GM12878 (cell line): ENCODE data around the gene RRAS. TPM values are rescaled to one million over a fixed set of nuclear protein-coding genes. Genes with fewer than 3 reads are reported as not detected.
A peak's percentile ranks its signal among the peaks of the same experiment; 100 is the strongest.

ENCODE experiments used
- ATAC-seq: fragments of 200-7000 bp; cut with Tn5 transposase; 3 replicates; pipeline ENCODE4 v1.9.1; 2020; ENCODE audit warnings: mild to moderate bottlenecking, moderate library complexity
- BruUV-seq: library from RNA; stranded (reverse); fragments of 400-500 nt; replicated peaks from 2 replicates; lab custom pipeline; 2021; lab: Mats Ljungman, UMichigan
- CTCF ChIA-PET: fragments of 300-600 bp; sonication (Branson Sonifier 250); formaldehyde crosslinking; extraction: SDS; loops from one replicate; lab custom pipeline; 2021; ENCODE audit warnings: inconsistent platforms; lab: Yijun Ruan, JAX
- POLR2A ChIA-PET: fragments of 350-600 bp; formaldehyde crosslinking; extraction: SDS; loops from one replicate; lab custom pipeline; 2021; ENCODE audit warnings: inconsistent platforms; lab: Charles Lee
- RAD21 ChIA-PET: fragments of 300-600 bp; sonication (Branson Sonifier 250); formaldehyde crosslinking; loops from one replicate; lab custom pipeline; 2023; ENCODE audit warnings: antibody characterized with exemption; ENCODE audit not compliant: unreplicated experiment; lab: Charles Lee
- SMC1A ChIA-PET: fragments of 300-600 bp; sonication (Branson Sonifier 250); formaldehyde crosslinking; loops from one replicate; lab custom pipeline; 2023; ENCODE audit not compliant: unreplicated experiment, uncharacterized antibody; lab: Charles Lee
- DNase-seq: peaks from one replicate; pipeline ENCODE4 v3.0.0-alpha.2; 2011; ENCODE audit warnings: low read depth, low spot score
- FAIRE-seq: peaks from 3 replicates; lab custom pipeline; 2011; peaks lifted over from hg19 to GRCh38; lab: Jason Lieb, UNC
- H2AFZ ChIP-seq: 2 replicates; pipeline ENCODE4 v1.6.0; 2011; ENCODE audit warnings: low read depth, low read length, control low read depth; ENCODE audit not compliant: control insufficient read depth
- H3K27ac ChIP-seq: 2 replicates; pipeline ENCODE4 v1.5.1; 2011; ENCODE audit warnings: control low read depth; ENCODE audit not compliant: control insufficient read depth, insufficient read depth
- H3K27me3 ChIP-seq, 2 experiments: replicated peaks in 1 of 2; 2 replicates each; pipeline versions ENCODE4 v1.6.0 to v1.6.1; 2011; ENCODE audit warnings: low read length in 1 of 2; ENCODE audit not compliant: control insufficient read depth in 2 of 2, insufficient read depth in 2 of 2
- H3K36me3 ChIP-seq, 2 experiments: 2 replicates each; pipeline ENCODE4 v1.5.1; 2011; ENCODE audit warnings: low read length in 1 of 2; ENCODE audit not compliant: control insufficient read depth in 2 of 2, insufficient read depth in 2 of 2
- H3K4me1 ChIP-seq: 2 replicates; pipeline ENCODE4 v1.6.1; 2011; ENCODE audit warnings: mild to moderate bottlenecking, low read length, moderate library complexity, mixed read lengths; ENCODE audit not compliant: control insufficient read depth, insufficient read depth
- H3K4me2 ChIP-seq: 2 replicates; pipeline ENCODE4 v1.6.0; 2011; ENCODE audit warnings: control low read depth; ENCODE audit not compliant: control insufficient read depth, insufficient read depth
- H3K4me3 ChIP-seq: fragments of 200-600 bp; sonication (generic); 2 replicates; pipeline ENCODE4 v1.5.1; 2016
- H3K79me2 ChIP-seq: 2 replicates; pipeline ENCODE4 v1.6.0; 2011; ENCODE audit warnings: low read length; ENCODE audit not compliant: control insufficient read depth, insufficient read depth
- H3K9ac ChIP-seq: 2 replicates; pipeline ENCODE4 v1.8.0; 2011; ENCODE audit warnings: low read length, control low read depth, mixed read lengths; ENCODE audit not compliant: control insufficient read depth, insufficient read depth
- H3K9me3 ChIP-seq: replicated peaks from 3 replicates; pipeline ENCODE4 v1.5.1; 2011; ENCODE audit warnings: mild to moderate bottlenecking, low read length; ENCODE audit not compliant: control insufficient read depth, insufficient read depth
- H4K20me1 ChIP-seq: 2 replicates; pipeline ENCODE4 v1.6.0; 2011; ENCODE audit not compliant: control insufficient read depth, insufficient read depth
- ASH2L ChIP-seq: fragments of 300-600, 200-600 bp; sonication (generic); IDR thresholded peaks from 2 replicates; pipeline ENCODE4 v1.6.1; 2017; ENCODE audit warnings: low read depth, mild to moderate bottlenecking, borderline replicate concordance
- CREB1 ChIP-seq: IDR thresholded peaks from 2 replicates; pipeline ENCODE4 v1.6.1; 2012; ENCODE audit warnings: low read depth, mild to moderate bottlenecking, inconsistent platforms
- IKZF2 ChIP-seq, 2 experiments: fragments of 450-650 bp; IDR thresholded peaks; 2 replicates each; pipeline ENCODE4 v1.6.1; 2017; ENCODE audit warnings: mild to moderate bottlenecking in 2 of 2, moderate library complexity in 2 of 2
- KAT2A ChIP-seq: conservative IDR thresholded peaks from 2 replicates; pipeline ENCODE4 v1.6.1; 2011; ENCODE audit warnings: low read depth, low read length; ENCODE audit not compliant: control insufficient read depth
- NBN ChIP-seq: fragments of 450-650 bp; IDR thresholded peaks from 2 replicates; pipeline ENCODE4 v1.6.1; 2016
- NR2F1 ChIP-seq: fragments of 450-650 bp; conservative IDR thresholded peaks from 2 replicates; pipeline ENCODE4 v1.6.1; 2017; ENCODE audit warnings: mild to moderate bottlenecking
- NRF1 ChIP-seq: conservative IDR thresholded peaks from 2 replicates; pipeline ENCODE4 v1.6.1; 2011; ENCODE audit warnings: mild to moderate bottlenecking, low read depth, low read length, improper control_type of control experiment
- POLR2AphosphoS2 ChIP-seq: IDR thresholded peaks from 2 replicates; pipeline ENCODE4 v1.6.1; 2011; ENCODE audit warnings: low read depth, mild to moderate bottlenecking, low read length, improper control_type of control experiment, moderate library complexity
- POLR2AphosphoS5 ChIP-seq: IDR thresholded peaks from 2 replicates; pipeline ENCODE4 v1.6.1; 2011; ENCODE audit warnings: mild to moderate bottlenecking, low read length, inconsistent platforms
- RELA ChIP-seq: fragments of 450-650 bp; IDR thresholded peaks from 2 replicates; pipeline ENCODE4 v1.8.0; 2014; ENCODE audit warnings: borderline replicate concordance; ENCODE audit not compliant: partially characterized antibody
- SMAD1 ChIP-seq: fragments of 450-650 bp; IDR thresholded peaks from 2 replicates; pipeline ENCODE4 v1.6.1; 2018; ENCODE audit warnings: mild to moderate bottlenecking, low read depth; ENCODE audit not compliant: partially characterized antibody
- SPI1 ChIP-seq: IDR thresholded peaks from 2 replicates; pipeline ENCODE4 v1.6.1; 2011; ENCODE audit warnings: low read depth, mild to moderate bottlenecking, low read length, moderate library complexity, borderline replicate concordance; ENCODE audit not compliant: insufficient read depth
- SREBF1 ChIP-seq: IDR thresholded peaks from 2 replicates; pipeline ENCODE4 v1.6.1; 2012; ENCODE audit warnings: mild to moderate bottlenecking, low read length
- YY1 ChIP-seq: IDR thresholded peaks from 2 replicates; pipeline ENCODE4 v1.6.1; 2011; ENCODE audit warnings: low read depth, mild to moderate bottlenecking, low read length
- ZNF274 ChIP-seq: IDR thresholded peaks from one replicate; pipeline ENCODE4 v1.8.0; 2011; ENCODE audit not compliant: insufficient read length, insufficient read depth
- WGBS: methylation state at CpG from one replicate; pipeline ENCODE4 v1.1.6; 2016; ENCODE audit warnings: low lambda C conversion rate; ENCODE audit not compliant: insufficient replicate concordance, insufficient coverage; ENCODE audit errors: missing lambda C conversion rate; 5-methylcytosine and 5-hydroxymethylcytosine counted together
- in situ Hi-C: fragments of 300-500 bp; cut with MboI; formaldehyde crosslinking; loops from 9 replicates; pipeline ENCODE4 v1.14.3; 2018; ENCODE audit warnings: mixed read lengths
- intact Hi-C: fragments of 100-400 bp; cut with micrococcal nuclease; formaldehyde crosslinking; loops from one replicate; pipeline ENCODE4 v1.14.2; 2022; ENCODE audit not compliant: unreplicated experiment
- polyA plus RNA-seq, 11 experiments: library from polyadenylated mRNA; depleted of rRNA in 4 of 11; unstranded in 6 of 11; stranded (reverse) in 5 of 11; fragments of >200 nt; fragmentation: Nextera tagmentation in 4 of 11; fragmentation: Illumina TruSeq in 1 of 11; extraction: Ambion mirVana in 4 of 11; extraction: Trizol in 1 of 11; gene quantifications; 1 replicate in 1 of 11; 2 replicates in 10 of 11; pipeline versions ENCODE4 v1.2.1 to v1.2.3, GENCODE V29; 2011 to 2016; ENCODE audit warnings: inconsistent platforms in 2 of 11, missing spikeins in 2 of 11, low read depth in 1 of 11
- total RNA-seq, 4 experiments: library from RNA; depleted of rRNA in 3 of 4; stranded (reverse); fragments of >200 nt in 3 of 4; fragmentation: Illumina TruSeq in 1 of 4; extraction: Trizol in 1 of 4; gene quantifications; 2 replicates each; pipeline versions ENCODE4 v1.2.1 to v1.2.3, GENCODE V29; 2013 to 2021
- TF ChIP-seq, protein P1 (sequence below): IDR thresholded peaks from 2 replicates; pipeline ENCODE4 v1.6.1; 2011; ENCODE audit warnings: mild to moderate bottlenecking, low read depth, low read length, moderate library complexity; ENCODE audit not compliant: insufficient replicate concordance
- TF ChIP-seq, protein P2 (sequence below): fragments of 450-650 bp; formaldehyde crosslinking; IDR thresholded peaks from 2 replicates; pipeline ENCODE4 v1.4.0; 2022; ENCODE audit warnings: mild to moderate bottlenecking, moderate library complexity

Gene RRAS
- total and polyA plus RNA-seq, 10 of the 15 experiments (the other 5 are each of a cell fraction or from before 2014, with no cell fraction given) = 0.24 to 5.8 (median 1.8) TPM

DNA sequence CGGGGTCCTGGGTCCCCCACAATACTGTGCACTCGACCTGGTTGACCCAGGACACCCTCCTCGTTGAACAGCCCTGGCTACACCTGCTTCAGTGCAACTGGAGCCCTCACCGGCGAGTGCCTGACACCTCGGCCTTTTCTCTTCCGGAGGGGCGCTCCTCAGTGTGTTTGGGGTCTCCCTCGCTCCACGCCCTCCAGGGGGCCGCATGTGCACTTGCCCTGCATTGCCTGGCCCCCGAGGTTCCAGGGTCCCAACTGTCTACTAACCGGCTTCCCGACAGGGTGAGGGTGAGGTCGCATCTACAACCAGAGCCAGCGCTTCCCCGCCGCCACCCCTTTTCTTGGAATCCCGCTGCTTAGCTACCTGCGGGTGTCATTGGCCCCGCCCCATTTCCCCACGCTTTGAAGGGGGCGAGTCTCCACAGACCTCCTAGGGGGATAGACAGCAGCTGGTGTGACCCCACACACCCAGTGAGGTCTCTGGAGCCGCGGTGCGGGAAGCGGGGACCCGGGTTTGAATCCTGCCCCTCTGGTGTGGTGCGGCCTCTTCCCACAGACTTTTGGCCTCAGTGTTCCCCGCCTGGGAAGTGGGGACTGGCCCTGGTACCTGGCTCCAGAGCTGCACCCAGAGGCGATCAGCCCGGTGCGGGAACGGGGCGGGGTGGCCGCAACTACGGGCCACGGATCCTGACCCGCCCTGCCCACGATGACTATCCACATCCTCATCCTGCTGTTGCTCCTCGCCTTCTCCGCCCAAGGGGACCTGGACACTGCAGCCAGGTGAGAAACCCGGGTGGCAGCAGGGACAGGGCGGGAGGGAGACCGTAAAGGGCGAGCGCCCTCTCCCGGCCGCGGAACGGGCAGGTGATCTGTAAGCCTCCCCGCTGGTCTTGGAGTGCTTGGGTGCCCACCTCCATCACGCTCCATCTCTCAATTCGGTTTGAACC is 49.5 kb upstream of the RRAS start, which contains the start of gene ADM5 (continued):
- TF ChIP-seq YY1 (no peak), NRF1 (no peak), ASH2L (no peak), IKZF2 (IDR thresholded peaks at IDR 0.05) (no peak), SREBF1 (no peak), SPI1 (no peak), NR2F1 (no peak), NBN (no peak), CREB1 (no peak), RELA (no peak)
- TF ChIP-seq, protein P1, sequence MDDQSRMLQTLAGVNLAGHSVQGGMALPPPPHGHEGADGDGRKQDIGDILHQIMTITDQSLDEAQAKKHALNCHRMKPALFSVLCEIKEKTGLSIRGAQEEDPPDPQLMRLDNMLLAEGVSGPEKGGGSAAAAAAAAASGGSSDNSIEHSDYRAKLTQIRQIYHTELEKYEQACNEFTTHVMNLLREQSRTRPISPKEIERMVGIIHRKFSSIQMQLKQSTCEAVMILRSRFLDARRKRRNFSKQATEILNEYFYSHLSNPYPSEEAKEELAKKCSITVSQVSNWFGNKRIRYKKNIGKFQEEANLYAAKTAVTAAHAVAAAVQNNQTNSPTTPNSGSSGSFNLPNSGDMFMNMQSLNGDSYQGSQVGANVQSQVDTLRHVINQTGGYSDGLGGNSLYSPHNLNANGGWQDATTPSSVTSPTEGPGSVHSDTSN = no peak
- TF ChIP-seq, all 136 proteins: peak for 9

DNA sequence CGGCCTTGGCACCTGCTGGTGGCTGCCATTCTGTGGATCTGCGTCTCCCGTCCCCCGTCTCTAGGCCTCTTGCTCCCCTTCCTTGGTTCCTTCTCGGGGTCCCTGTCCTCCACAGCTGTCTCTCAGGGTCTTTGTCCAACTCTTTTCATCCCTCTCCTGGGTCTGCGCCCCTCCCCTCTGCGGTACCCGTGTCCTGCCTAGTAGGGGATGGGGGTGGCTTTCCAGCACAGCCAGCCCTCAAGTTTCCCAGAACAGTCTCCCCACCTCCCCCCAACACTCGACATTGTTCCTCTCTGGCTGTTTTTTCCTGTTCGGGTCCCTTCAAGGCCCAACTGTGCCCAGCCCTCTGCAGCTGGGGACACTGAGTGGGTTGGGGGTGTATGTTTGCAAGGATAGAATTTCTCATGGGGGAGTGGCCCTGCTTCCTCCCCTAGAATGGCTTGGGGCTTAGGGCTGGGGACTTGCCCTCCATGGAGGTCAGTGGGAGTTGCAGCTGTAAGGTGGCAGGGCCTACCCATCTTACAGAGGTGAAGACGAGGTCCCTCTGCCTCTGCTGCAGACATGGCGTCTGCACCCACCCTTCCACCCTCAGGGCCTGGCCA is 48.7 kb upstream of the RRAS start:
- H3K9me3 ChIP-seq = no peaks in the 10 kb centered on the region; the same call in 2 of the 3 replicates
- BruUV-seq = no TSS peak
- H2AFZ ChIP-seq = no peak overlapping the region
- ATAC-seq (peak; percentile 16), FAIRE-seq (no peak), DNase-seq (no peak)
- intact Hi-C loops = no loop called here
- peaks cover 12 to 39% of the 10 kb centered on the region in 2 experiments; a peak in 3 of 4 replicates for H3K36me3 ChIP-seq
- peaks cover 2% of the 10 kb centered on the region for H3K79me2 ChIP-seq
- TF ChIP-seq SMAD1 = no peak
- TF ChIP-seq KAT2A = no peak
- TF ChIP-seq ZNF274 = no peak
- peak; percentile 32; the same call in 1 of the 2 replicates for TF ChIP-seq POLR2AphosphoS5
- TF ChIP-seq POLR2AphosphoS2 = no peak
- TF ChIP-seq, protein P2, sequence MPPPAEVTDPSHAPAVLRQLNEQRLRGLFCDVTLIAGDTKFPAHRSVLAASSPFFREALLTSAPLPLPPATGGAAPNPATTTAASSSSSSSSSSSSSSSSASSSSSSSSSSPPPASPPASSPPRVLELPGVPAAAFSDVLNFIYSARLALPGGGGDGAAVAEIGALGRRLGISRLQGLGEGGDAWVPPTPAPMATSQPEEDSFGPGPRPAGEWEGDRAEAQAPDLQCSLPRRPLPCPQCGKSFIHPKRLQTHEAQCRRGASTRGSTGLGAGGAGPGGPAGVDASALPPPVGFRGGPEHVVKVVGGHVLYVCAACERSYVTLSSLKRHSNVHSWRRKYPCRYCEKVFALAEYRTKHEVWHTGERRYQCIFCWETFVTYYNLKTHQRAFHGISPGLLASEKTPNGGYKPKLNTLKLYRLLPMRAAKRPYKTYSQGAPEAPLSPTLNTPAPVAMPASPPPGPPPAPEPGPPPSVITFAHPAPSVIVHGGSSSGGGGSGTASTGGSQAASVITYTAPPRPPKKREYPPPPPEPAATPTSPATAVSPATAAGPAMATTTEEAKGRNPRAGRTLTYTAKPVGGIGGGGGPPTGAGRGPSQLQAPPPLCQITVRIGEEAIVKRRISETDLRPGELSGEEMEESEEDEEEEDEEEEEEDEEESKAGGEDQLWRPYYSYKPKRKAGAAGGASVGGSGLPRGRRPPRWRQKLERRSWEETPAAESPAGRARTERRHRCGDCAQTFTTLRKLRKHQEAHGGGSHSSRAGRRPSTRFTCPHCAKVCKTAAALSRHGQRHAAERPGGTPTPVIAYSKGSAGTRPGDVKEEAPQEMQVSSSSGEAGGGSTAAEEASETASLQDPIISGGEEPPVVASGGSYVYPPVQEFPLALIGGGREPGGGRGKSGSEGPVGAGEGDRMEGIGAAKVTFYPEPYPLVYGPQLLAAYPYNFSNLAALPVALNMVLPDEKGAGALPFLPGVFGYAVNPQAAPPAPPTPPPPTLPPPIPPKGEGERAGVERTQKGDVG (CRISPR knock-in tag) = no peak
- in situ Hi-C loops = no loop called here
- H3K4me3 ChIP-seq = no peak overlapping the region
- ChIA-PET SMC1A (no interaction called here), RAD21 (no interaction called here), POLR2A (no interaction called here), CTCF (no interaction called here)
- peaks cover 4% of the 10 kb centered on the region; the same call in 1 of the 2 replicates for H4K20me1 ChIP-seq
- no peak overlapping the region for H3K27ac ChIP-seq
- WGBS = 71% methylated on average over 11 of the region's 12 CpGs
- H3K9ac ChIP-seq = no peak overlapping the region
- no peak overlapping the region for H3K4me2 ChIP-seq
- H3K4me1 ChIP-seq = peaks cover 8% of the 10 kb centered on the region
- no peaks in the 10 kb centered on the region; a peak in 1 of 4 replicates for H3K27me3 ChIP-seq
